Limb (tissue), 2 donors: ENCODE measurements around the gene CDHR2.

Experiments used
- DNase-seq, 2 donors: peaks; one replicate each; pipeline ENCODE4 v3.0.0-alpha.2; 2016; ENCODE audit errors: extremely low spot score in 2 of 2

The CDHR2 gene

DNA sequence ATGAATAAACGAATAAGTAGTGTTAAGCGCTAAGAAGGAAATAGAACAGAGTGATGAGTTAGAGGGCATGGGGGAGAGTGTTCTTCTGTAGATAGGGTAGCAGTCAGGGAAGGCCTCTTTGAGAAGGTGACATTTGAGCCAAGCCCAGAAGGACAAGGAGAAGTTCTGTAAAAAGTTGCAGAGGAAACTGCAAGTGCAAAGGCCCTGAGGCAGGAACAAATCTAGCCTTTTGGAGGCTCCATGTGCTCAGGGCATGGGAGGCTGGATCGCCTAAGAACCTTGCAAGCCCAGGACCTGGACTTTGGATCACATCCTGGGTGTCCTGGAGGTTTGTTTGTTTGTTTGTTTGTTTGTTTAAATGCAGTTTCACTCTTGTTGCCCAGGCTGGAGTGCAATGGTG, 89.3 kb downstream of the CDHR2 start:
- no peak for DNase-seq

DNA sequence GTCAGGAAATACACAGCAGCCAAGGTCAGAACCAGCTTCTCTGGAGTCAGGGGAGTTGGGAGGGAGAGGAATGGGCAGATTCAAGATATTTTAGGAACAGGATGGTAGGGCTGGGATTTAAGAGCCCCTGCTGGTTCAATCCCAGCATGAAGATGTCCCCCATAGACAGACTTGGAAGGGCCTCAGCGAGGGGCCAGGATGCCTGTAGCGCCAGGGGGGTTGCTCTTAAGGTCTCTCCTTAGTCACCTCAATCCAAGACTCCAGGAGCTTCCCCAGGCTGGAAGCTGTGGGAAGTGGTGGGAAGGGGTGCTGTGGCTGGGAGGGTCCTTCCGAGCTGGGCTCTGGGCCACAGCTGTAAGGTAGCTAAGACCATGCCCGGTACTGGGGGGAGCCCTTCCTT, 90.1 kb downstream of the CDHR2 start:
- no peak for DNase-seq

DNA sequence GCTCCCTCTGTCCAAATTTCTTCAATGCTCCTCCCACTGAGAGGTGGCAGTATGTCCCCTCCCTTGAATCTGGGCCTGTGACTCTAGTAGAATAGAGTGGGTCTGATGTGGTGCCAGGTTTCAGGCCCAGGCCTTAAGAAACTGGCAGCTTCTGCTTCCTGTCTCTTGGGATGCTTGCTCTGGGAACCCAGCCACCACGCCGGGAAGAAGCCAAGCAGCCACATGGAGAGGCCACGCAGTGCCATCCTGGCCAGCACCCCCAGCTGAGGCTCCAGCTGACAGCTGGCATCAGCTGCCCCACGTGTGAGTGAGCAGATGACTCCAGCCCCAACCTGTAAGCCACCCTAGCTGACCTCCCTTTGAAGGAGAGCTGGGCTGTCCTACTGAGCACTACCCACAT, 90.8 kb downstream of the CDHR2 start:
- peak in 1 of 2 donors; percentile 48 for DNase-seq

DNA sequence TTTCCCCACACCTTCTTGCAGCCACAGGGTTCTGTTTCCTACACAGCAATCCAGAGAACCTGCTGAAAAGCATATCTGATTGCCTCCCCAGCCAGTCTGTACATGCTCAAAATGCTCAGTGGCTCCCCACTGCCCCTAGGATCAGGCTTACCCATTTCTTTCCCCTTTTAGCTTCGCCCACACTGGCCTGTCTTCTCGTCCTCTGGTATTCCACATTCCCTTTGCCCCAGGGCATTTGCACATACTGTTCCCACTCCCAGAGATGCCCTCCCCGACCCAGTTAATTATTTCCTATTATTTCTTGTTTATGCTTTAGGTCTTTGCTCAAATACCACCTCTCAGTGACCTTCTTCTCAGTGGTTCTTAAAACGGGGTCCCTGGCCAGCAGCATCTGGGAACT, 91.5 kb downstream of the CDHR2 start:
- DNase-seq, result no peak

DNA sequence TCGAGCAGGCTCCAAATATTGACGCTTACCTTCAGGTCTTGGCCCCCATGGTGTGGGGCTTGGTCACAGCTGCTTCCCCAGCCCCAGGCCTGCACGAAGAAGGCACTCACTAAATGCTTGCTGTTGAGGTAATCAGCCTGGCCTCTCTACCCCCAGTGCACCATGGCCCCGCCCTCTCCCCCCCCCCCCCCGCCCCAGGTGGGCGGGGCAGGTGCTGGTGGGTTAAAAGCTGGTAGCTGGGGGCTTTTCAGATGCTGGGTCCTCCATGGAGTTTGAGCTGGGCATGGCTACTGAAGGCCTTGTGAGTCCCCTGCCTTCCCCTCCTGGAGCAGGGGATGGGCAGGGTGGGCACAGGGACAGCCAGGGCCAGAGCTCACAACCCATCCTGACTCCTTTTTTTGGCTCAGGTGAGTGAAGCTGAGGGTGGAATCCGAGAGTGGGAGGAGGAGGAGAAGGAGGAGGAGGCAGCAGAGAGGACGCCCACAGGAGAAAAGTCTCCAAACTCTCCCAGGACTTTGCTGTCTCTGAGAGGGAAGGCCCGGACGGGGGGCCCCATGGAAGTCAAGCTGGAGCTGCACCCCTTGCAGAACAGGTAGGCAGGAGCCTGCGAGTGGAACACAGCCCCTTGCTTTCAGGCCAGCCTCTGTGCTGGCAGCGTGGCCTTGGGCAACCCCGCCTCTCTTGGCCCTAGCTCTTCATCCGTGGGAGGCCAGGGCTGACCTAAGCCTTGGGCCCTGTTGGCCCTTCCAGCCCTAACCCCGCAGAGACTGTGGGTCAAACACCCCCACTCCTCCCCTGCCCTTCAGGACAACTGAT, 93.7 kb downstream of the CDHR2 start:
- DNase-seq, result no peak

DNA sequence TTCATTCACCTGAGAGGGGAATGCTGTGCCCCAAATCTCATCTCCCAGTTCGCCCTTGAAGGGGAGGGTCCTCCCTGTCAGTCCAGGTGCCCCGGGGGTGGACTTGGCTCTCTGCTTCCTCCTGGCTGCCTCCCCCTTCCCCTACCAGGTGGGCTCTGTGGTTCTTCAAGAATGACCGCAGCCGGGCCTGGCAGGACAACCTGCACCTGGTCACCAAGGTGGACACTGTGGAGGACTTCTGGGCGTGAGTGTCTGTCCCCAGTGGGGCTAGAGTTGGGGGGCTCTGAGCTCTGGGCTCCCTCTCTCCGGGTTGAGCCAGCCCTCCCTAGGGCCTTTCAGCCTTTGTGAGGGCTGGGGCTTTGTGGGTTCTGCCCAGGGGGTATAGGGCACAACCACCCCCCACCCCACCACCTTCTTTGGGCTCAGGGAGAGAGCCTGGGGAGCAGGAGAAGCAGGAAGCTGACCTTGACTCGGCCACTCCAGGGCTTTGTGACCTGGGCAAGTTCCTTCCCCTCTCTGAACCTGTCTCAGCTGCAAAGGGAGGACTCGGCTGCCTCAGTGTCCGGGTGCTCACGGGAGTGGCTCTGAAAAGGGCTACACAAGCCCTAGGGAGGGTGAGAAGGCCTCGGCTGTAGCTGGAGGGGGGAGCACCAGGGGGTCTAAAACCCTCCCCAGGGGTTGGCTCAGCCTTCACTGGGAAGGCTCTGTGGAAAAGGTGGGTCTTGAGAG, 94.5 kb downstream of the CDHR2 start:
- DNase-seq, result no peak

DNA sequence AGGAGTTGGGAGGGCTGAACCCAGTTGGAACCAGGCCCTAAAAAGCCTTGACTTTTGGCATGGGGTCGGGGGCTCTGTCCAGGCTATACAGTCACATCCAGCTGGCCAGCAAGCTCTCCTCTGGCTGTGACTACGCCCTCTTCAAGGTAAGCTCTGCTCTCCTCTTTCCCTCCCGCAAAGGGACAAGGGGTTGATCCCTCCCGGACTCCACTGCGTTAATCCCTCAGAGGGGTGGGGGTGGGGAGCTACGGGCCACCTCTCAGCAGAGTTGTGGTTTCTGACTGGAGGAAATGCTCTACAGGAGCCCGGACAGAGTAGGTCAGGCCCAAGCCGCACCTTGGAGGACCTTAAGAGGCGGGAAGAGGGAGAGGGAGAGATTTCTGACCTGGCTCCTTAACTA, 95.2 kb downstream of the CDHR2 start:
- DNase-seq, result no peak

DNA sequence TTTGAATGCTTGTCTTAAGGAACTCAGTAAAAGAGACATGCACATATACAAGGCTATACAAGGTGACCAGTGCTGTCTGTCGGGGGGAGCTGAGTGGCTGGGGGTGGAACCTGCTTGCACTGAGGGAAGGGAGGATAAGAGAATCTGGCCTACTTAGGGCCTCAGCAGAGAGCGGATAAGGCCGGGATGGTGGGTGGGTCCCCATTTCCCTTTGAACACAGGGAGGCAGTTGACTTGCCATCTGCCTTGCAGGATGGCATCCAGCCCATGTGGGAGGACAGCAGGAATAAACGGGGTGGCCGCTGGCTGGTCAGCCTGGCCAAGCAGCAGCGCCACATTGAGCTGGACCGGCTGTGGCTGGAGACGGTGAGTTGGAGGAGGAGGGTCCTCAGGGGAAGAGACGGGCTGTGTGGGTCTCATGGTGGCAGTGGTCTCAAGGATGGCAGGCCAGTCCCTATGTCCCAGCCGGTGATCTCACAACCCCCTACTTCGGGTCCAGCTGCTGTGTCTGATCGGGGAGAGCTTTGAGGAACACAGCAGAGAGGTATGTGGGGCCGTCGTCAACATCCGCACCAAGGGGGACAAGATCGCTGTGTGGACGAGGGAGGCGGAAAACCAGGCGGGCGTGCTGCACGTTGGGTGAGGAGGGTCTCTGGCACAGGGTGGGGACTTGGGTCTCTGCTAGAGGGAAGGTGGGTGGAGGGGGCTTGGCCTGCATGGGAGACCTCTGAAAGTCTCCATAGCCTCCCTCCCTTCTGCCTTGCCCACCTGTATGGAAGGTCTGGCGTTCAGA, 95.9 kb downstream of the CDHR2 start:
- no peak for DNase-seq
